ENCODE measurements around the gene GPC6. TPM values are rescaled to one million over a fixed set of nuclear protein-coding genes. Genes with fewer than 3 reads are reported as not detected.

GPC6 gene
- total and polyA plus RNA-seq, 2 donors (not counting 1 experiment from before 2014, with no cell fraction given) = not detected

- Mint-ChIP-seq H3K9me3 (ENCODE audit: insufficient read depth) (peaks cover 6% of the 10 kb centered on the region), H3K4me1 (no peaks in the 10 kb centered on the region), H3K27me3 (no peaks in the 10 kb centered on the region), H3K4me3 (no peak overlapping the region), H3K27ac (no peak overlapping the region)
- H3K4me2 ChIP-seq (replicated peaks; ENCODE audit: low read depth, low read length, poor library complexity, severe bottlenecking) = no peak overlapping the region
- 100% methylated on average over 1 of the region's 2 CpGs for WGBS (ENCODE audit: insufficient coverage)
- H3K4me1 ChIP-seq (ENCODE audit: control insufficient read depth in 2 of 2, insufficient read depth in 2 of 2, low read length in 2 of 2) = no peaks in the 10 kb centered on the region
- no peaks in the 10 kb centered on the region for H3K36me3 ChIP-seq (replicated peaks in 1 of 2; ENCODE audit: control extremely low read depth in 1 of 2, control insufficient read depth in 1 of 2, extremely low read depth in 1 of 2, insufficient read depth in 2 of 2, low read length in 1 of 2)
- no peak overlapping the region for H3K4me3 ChIP-seq (ENCODE audit: control extremely low read depth in 1 of 5, extremely low read depth in 1 of 5, insufficient read depth in 1 of 5, low read depth in 2 of 5, low read length in 4 of 5)
- TF ChIP-seq CTCF (IDR thresholded peaks at IDR 0.05) (no peak), EZH2 (IDR thresholded peaks at IDR 0.05; ENCODE audit: borderline replicate concordance, insufficient read depth, low read depth, low read length, poor library complexity, severe bottlenecking) (no peak)
- no peak for ATAC-seq (ENCODE audit: low read depth)
- intact Hi-C loops (cut with micrococcal nuclease) = no loop called here
- H4K20me1 ChIP-seq (ENCODE audit: control insufficient read depth, insufficient read depth, low read length, poor library complexity, severe bottlenecking) = no peaks in the 10 kb centered on the region
- H3K9me3 ChIP-seq (ENCODE audit: control extremely low read depth in 1 of 3, control insufficient read depth in 2 of 3, insufficient read depth in 1 of 3, low read length in 2 of 3) = no peaks in the 10 kb centered on the region
- CTCF ChIA-PET = no interaction called here
- DNase-seq = no peak
- no peaks in the 10 kb centered on the region for H3K27me3 ChIP-seq (replicated peaks in 1 of 4; ENCODE audit: control extremely low read depth in 1 of 4, control insufficient read depth in 3 of 4, insufficient read depth in 4 of 4, low read length in 3 of 4)
- H3K27ac ChIP-seq (ENCODE audit: low read length in 2 of 2) = no peak overlapping the region
- no peak overlapping the region for H2AFZ ChIP-seq (ENCODE audit: insufficient read depth, low read depth, low read length, poor library complexity, severe bottlenecking)
- H3K79me2 ChIP-seq (ENCODE audit: control insufficient read depth, insufficient read depth, low read length) = no peaks in the 10 kb centered on the region
- POLR2A ChIA-PET = no interaction called here
- H3K9ac ChIP-seq (ENCODE audit: low read length) = no peak overlapping the region
Measured at GRCh38 chr13:93262729-93263345, 36.2 kb downstream of the GPC6 start.

DNA sequence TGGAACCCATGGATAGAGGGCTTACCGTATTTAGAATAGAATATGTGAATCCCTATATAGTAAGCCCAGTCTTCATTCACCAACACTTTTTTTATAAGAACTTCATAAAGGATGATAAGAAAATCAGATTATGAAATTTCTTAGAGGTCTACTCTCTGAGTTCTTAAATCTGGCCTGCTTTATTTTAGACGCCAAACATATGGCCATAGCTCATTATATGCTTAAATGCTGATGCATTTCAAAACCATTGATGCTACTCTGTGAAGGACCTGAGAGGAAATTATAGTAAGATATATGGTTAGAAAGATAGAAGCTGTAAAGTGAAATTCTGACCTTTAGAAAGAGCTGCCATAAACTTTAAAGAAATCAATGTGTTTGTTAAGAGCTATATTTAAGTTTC lies 38.3 kb downstream of the GPC6 start:
- DNase-seq (no peak), ATAC-seq (ENCODE audit: low read depth) (no peak)
- Histone ChIP-seq H4K20me1 (ENCODE audit: control insufficient read depth, insufficient read depth, low read length, poor library complexity, severe bottlenecking) (no peaks in the 10 kb centered on the region), H3K9me3 (ENCODE audit: control extremely low read depth in 1 of 3, control insufficient read depth in 2 of 3, insufficient read depth in 1 of 3, low read length in 2 of 3) (no peaks in the 10 kb centered on the region), H2AFZ (ENCODE audit: insufficient read depth, low read depth, low read length, poor library complexity, severe bottlenecking) (no peak overlapping the region), H3K4me2 (replicated peaks; ENCODE audit: low read depth, low read length, poor library complexity, severe bottlenecking) (no peak overlapping the region), H3K79me2 (ENCODE audit: control insufficient read depth, insufficient read depth, low read length) (no peaks in the 10 kb centered on the region), H3K27me3 (replicated peaks in 1 of 4; ENCODE audit: control extremely low read depth in 1 of 4, control insufficient read depth in 3 of 4, insufficient read depth in 4 of 4, low read length in 3 of 4) (no peaks in the 10 kb centered on the region), H3K4me1 (ENCODE audit: control insufficient read depth in 2 of 2, insufficient read depth in 2 of 2, low read length in 2 of 2) (no peaks in the 10 kb centered on the region), H3K9ac (ENCODE audit: low read length) (no peak overlapping the region), H3K27ac (ENCODE audit: low read length in 2 of 2) (no peak overlapping the region), H3K36me3 (replicated peaks in 1 of 2; ENCODE audit: control extremely low read depth in 1 of 2, control insufficient read depth in 1 of 2, extremely low read depth in 1 of 2, insufficient read depth in 2 of 2, low read length in 1 of 2) (no peaks in the 10 kb centered on the region), H3K4me3 (ENCODE audit: control extremely low read depth in 1 of 5, extremely low read depth in 1 of 5, insufficient read depth in 1 of 5, low read depth in 2 of 5, low read length in 4 of 5) (no peak overlapping the region)
- Mint-ChIP-seq H3K27me3 (no peaks in the 10 kb centered on the region), H3K4me3 (no peak overlapping the region), H3K27ac (no peak overlapping the region), H3K4me1 (no peaks in the 10 kb centered on the region), H3K9me3 (ENCODE audit: insufficient read depth) (peaks cover 2% of the 10 kb centered on the region)
- ChIA-PET CTCF (no interaction called here), POLR2A (no interaction called here)
- intact Hi-C loops (cut with micrococcal nuclease) = no loop called here
- no CpG with 5 or more reads among the region's 2 CpGs for WGBS (ENCODE audit: insufficient coverage)
- no peak for TF ChIP-seq EZH2 (IDR thresholded peaks at IDR 0.05; ENCODE audit: borderline replicate concordance, insufficient read depth, low read depth, low read length, poor library complexity, severe bottlenecking)
- TF ChIP-seq CTCF (IDR thresholded peaks at IDR 0.05) = no peak

All from B cell (primary cell).